Measurements from ENCODE around the gene TEAD1.

The TEAD1 gene

GRCh38 chr11:12801976-12802375, 127.8 kb downstream of the TEAD1 start:
- in situ Hi-C loops (cut with HindIII; ENCODE audit: low sequenced_read_pairs), result no loop called here
- H3K4me3 ChIP-seq (ENCODE audit: low read depth, low read length), result no peak overlapping the region
- no peak for TF ChIP-seq CTCF (IDR thresholded peaks at IDR 0.05; ENCODE audit: low read depth, low read length)
- DNase-seq (ENCODE audit: low read depth, low spot score), result no peak

GRCh38 chr11:12802418-12803085, 128.3 kb downstream of the TEAD1 start:
- DNase-seq (ENCODE audit: low read depth, low spot score), result peak; percentile 86
- TF ChIP-seq CTCF (IDR thresholded peaks at IDR 0.05; ENCODE audit: low read depth, low read length), result no peak
- no peak overlapping the region for H3K4me3 ChIP-seq (ENCODE audit: low read depth, low read length)
- in situ Hi-C loops (cut with HindIII; ENCODE audit: low sequenced_read_pairs), result no loop called here

GRCh38 chr11:12803086-12803826, 129.0 kb downstream of the TEAD1 start:
- TF ChIP-seq CTCF (IDR thresholded peaks at IDR 0.05; ENCODE audit: low read depth, low read length), result no peak
- in situ Hi-C loops (cut with HindIII; ENCODE audit: low sequenced_read_pairs), result no loop called here
- DNase-seq (ENCODE audit: low read depth, low spot score), result peak; percentile 85
- H3K4me3 ChIP-seq (ENCODE audit: low read depth, low read length), result no peak overlapping the region

GRCh38 chr11:12806113-12806512, 131.9 kb downstream of the TEAD1 start:
- in situ Hi-C loops (cut with HindIII; ENCODE audit: low sequenced_read_pairs), result no loop called here
- TF ChIP-seq CTCF (IDR thresholded peaks at IDR 0.05; ENCODE audit: low read depth, low read length), result no peak
- H3K4me3 ChIP-seq (ENCODE audit: low read depth, low read length), result no peak overlapping the region
- no peak for DNase-seq (ENCODE audit: low read depth, low spot score)

- TF ChIP-seq CTCF (IDR thresholded peaks at IDR 0.05; ENCODE audit: low read depth, low read length), result no peak
- H3K4me3 ChIP-seq (ENCODE audit: low read depth, low read length), result no peak overlapping the region
- in situ Hi-C loops (cut with HindIII; ENCODE audit: low sequenced_read_pairs), result no loop called here
- no peak for DNase-seq (ENCODE audit: low read depth, low spot score)
These were observed 133.4 kb downstream of the TEAD1 start for GRCh38 chr11:12807621-12808020.

GRCh38 chr11:12808519-12808918, 134.3 kb downstream of the TEAD1 start:
- in situ Hi-C loops (cut with HindIII; ENCODE audit: low sequenced_read_pairs), result no loop called here
- no peak for TF ChIP-seq CTCF (IDR thresholded peaks at IDR 0.05; ENCODE audit: low read depth, low read length)

More at GRCh38 chr11:12808519-12808918, 134.3 kb downstream of the TEAD1 start:
- peak; percentile 75 for DNase-seq (ENCODE audit: low read depth, low spot score)
- H3K4me3 ChIP-seq (ENCODE audit: low read depth, low read length), result no peak overlapping the region
